SJCRH30 (cell line): ENCODE results near the gene FOSL2. TPM values are rescaled to one million over a fixed set of nuclear protein-coding genes. Genes with fewer than 3 reads are reported as not detected.

Experiments used
- DNase-seq, 2 experiments: peaks; one replicate each; pipeline ENCODE4 v3.0.0-alpha.2; 2015 to 2020
- H3K27ac ChIP-seq: fragments of 250-450 bp; sonication (Bioruptor Pico); 2 replicates; pipeline ENCODE4 v1.5.1; 2020; ENCODE audit warnings: mild to moderate bottlenecking, moderate library complexity
- H3K27me3 ChIP-seq: fragments of 250-450 bp; sonication (Bioruptor Pico); 2 replicates; pipeline ENCODE4 v1.5.1; 2020; ENCODE audit warnings: mild to moderate bottlenecking, moderate library complexity
- H3K36me3 ChIP-seq: fragments of 250-450 bp; sonication (Bioruptor Pico); 2 replicates; pipeline ENCODE4 v1.5.1; 2020; ENCODE audit warnings: mild to moderate bottlenecking, moderate library complexity
- H3K4me1 ChIP-seq: fragments of 250-450 bp; sonication (Bioruptor Pico); 2 replicates; pipeline ENCODE4 v1.5.1; 2020; ENCODE audit warnings: mild to moderate bottlenecking, moderate library complexity
- H3K4me3 ChIP-seq: fragments of 250-450 bp; sonication (Bioruptor Pico); 2 replicates; pipeline ENCODE4 v1.5.1; 2020; ENCODE audit warnings: mild to moderate bottlenecking, moderate library complexity
- H3K9me3 ChIP-seq: fragments of 250-450 bp; sonication (Bioruptor Pico); replicated peaks from 2 replicates; pipeline ENCODE4 v1.5.1; 2020; ENCODE audit warnings: mild to moderate bottlenecking, moderate library complexity
- total RNA-seq: library from RNA; depleted of rRNA; stranded (reverse); fragments of >200 nt; shearing (Covaris generic); gene quantifications from 2 replicates; pipeline ENCODE4 v1.2.3, GENCODE V29; 2014

Gene FOSL2
- total RNA-seq, 1 experiment from 2014 or later = 30.7 TPM

DNA sequence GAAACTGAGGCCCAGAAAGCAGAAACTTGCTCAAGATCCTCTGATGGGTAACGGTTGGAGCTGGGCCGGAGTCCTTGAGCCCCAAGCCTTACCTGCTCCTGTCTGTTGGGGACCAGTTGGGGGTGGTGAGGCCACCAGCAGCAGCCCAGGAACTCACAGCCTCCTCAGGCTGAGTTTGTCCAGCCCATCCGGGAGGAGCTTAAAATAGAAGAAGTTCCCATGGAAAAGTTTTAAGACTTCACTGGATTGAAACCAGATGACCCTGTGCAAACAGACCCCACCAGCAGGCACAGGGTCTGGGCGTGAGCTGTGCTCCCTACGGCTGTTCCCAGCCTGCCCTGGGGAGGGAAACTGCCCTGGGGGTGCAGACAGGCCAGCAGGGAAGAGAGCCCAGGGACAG lies 40.6 kb upstream of the FOSL2 start:
- no peaks in the 10 kb centered on the region for H3K27me3 ChIP-seq
- no peak for DNase-seq
- H3K27ac ChIP-seq = no peak overlapping the region
- no peaks in the 10 kb centered on the region for H3K36me3 ChIP-seq
- no peaks in the 10 kb centered on the region for H3K9me3 ChIP-seq
- peaks cover 21% of the 10 kb centered on the region for H3K4me1 ChIP-seq
- H3K4me3 ChIP-seq = no peak overlapping the region

- peaks cover 22% of the 10 kb centered on the region for H3K4me1 ChIP-seq
- H3K9me3 ChIP-seq = no peaks in the 10 kb centered on the region
- no peaks in the 10 kb centered on the region for H3K36me3 ChIP-seq
- H3K27ac ChIP-seq = no peak overlapping the region
- no peak for DNase-seq
- H3K4me3 ChIP-seq = no peak overlapping the region
- no peaks in the 10 kb centered on the region for H3K27me3 ChIP-seq
These were observed 40.0 kb upstream of the FOSL2 start for GRCh38 chr2:28352610-28353195.

DNA sequence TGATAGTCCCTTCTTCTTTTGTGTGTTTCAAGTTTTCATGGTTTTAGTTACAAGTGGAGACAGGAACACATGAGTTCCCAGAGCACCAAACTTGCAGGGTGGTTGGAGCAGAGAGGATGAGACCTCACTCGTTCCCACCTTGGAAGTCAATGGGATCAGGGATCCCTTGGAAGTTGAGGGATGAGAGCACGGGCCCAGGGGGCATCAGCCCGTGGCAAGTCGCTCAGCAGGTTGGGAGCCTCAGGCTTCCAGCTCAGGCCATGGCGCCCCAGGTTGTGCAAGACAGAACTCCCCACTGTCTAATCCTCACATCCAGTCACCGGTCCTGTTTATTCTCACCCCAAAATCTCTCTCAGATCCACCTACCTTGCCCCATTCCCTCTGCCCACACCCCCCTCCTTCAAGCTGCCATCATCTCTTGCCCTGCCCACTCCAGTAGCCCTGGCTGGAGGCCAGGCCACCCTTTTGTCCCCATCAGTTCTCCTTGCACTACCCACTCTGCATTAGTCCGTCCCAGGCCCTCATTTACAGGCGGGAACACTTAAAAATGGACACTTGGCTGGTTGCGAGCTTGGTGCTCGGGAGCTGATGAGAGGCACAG lies 37.6 kb upstream of the FOSL2 start:
- no peaks in the 10 kb centered on the region for H3K36me3 ChIP-seq
- H3K27ac ChIP-seq = peak overlapping the region; percentile 97
- no peaks in the 10 kb centered on the region for H3K27me3 ChIP-seq
- DNase-seq = no peak
- peak overlapping the region; percentile 27; the same call in 1 of the 2 replicates for H3K4me3 ChIP-seq
- no peaks in the 10 kb centered on the region for H3K9me3 ChIP-seq
- H3K4me1 ChIP-seq = peaks cover 42% of the 10 kb centered on the region

GRCh38 chr2:28355521-28356094 lies 37.0 kb upstream of the FOSL2 start:
- Histone ChIP-seq H3K9me3 (no peaks in the 10 kb centered on the region), H3K4me3 (peak overlapping the region; percentile 27), H3K27ac (peak overlapping the region; percentile 97), H3K36me3 (no peaks in the 10 kb centered on the region), H3K27me3 (no peaks in the 10 kb centered on the region), H3K4me1 (peaks cover 48% of the 10 kb centered on the region)
- peak; percentile 89 to 92 for DNase-seq

GRCh38 chr2:28356095-28356911 lies 36.4 kb upstream of the FOSL2 start:
- DNase-seq = peak; percentile 100
- H3K27me3 ChIP-seq = no peaks in the 10 kb centered on the region
- peak overlapping the region; percentile 27 for H3K4me3 ChIP-seq
- peaks cover 55% of the 10 kb centered on the region for H3K4me1 ChIP-seq
- H3K9me3 ChIP-seq = no peaks in the 10 kb centered on the region
- H3K27ac ChIP-seq = peak overlapping the region; percentile 97
- H3K36me3 ChIP-seq = no peaks in the 10 kb centered on the region

DNA sequence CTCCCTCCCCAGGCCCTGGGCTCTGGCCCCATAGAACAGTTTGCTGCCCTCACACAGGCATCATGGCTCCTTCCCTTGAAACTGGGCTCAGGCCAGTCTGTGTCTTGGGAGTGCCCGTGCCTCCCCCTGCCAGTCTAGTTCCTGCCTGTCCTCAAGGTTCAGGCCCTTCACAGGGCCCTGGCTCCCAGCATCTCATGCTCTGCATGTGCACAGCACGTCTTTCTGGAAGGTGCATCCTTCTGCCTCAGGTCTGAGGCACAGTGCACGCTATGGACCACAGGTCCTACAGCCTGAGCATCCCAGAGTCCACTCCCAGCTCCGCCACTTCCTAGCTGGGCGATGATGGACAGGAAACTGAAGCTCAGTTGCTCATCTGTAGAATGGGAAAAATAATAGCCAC lies 35.6 kb upstream of the FOSL2 start:
- peaks cover 63% of the 10 kb centered on the region for H3K4me1 ChIP-seq
- H3K27me3 ChIP-seq = no peaks in the 10 kb centered on the region
- no peak for DNase-seq
- no peak overlapping the region for H3K4me3 ChIP-seq
- no peaks in the 10 kb centered on the region for H3K9me3 ChIP-seq
- no peaks in the 10 kb centered on the region for H3K36me3 ChIP-seq
- peak overlapping the region; percentile 97 for H3K27ac ChIP-seq

- H3K27me3 ChIP-seq = no peaks in the 10 kb centered on the region
- H3K27ac ChIP-seq = peak overlapping the region; percentile 76
- H3K36me3 ChIP-seq = no peaks in the 10 kb centered on the region
- no peaks in the 10 kb centered on the region for H3K9me3 ChIP-seq
- DNase-seq = peak; percentile 94 to 95
- H3K4me1 ChIP-seq = peaks cover 72% of the 10 kb centered on the region
- no peak overlapping the region for H3K4me3 ChIP-seq
These were observed 34.5 kb upstream of the FOSL2 start for GRCh38 chr2:28357948-28358667.

DNA sequence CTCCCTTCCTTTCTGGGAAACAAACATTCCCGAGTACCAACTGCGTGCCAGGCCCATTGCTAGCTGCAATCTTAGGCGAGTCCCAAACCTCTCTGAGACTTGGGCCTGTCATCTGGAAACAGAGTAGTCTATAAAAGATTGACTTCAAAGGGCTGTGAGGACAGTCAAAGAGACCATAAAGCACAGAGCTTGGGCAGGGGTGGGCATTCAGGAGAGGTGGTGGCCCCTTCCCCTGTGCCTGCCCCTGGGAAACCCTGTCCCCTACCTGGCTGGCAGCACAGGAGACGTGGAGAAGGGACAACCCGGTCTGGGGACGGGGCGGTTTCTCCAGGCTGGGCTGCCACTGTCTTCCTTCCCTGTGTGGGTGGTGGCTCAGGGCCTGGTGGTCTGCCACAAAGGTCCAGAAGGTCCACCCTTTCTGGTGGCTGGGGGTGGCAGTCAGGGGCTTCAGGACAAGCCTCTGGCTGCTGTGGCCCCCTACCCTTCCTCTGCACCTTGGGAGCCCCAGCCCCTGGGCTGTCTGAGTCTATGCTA lies 33.9 kb upstream of the FOSL2 start:
- H3K4me1 ChIP-seq = peaks cover 78% of the 10 kb centered on the region
- DNase-seq = no peak
- peak overlapping the region; percentile 76 for H3K27ac ChIP-seq
- H3K36me3 ChIP-seq = no peaks in the 10 kb centered on the region
- no peaks in the 10 kb centered on the region for H3K9me3 ChIP-seq
- no peaks in the 10 kb centered on the region for H3K27me3 ChIP-seq
- no peak overlapping the region for H3K4me3 ChIP-seq

GRCh38 chr2:28359222-28360057 lies 33.2 kb upstream of the FOSL2 start:
- H3K27me3 ChIP-seq = no peaks in the 10 kb centered on the region
- H3K4me3 ChIP-seq = no peak overlapping the region
- peak; percentile 80 to 89 for DNase-seq
- peak overlapping the region; percentile 76 for H3K27ac ChIP-seq
- H3K9me3 ChIP-seq = no peaks in the 10 kb centered on the region
- peaks cover 82% of the 10 kb centered on the region for H3K4me1 ChIP-seq
- no peaks in the 10 kb centered on the region for H3K36me3 ChIP-seq

- Histone ChIP-seq H3K27ac (no peak overlapping the region), H3K9me3 (no peaks in the 10 kb centered on the region), H3K27me3 (no peaks in the 10 kb centered on the region), H3K36me3 (no peaks in the 10 kb centered on the region), H3K4me3 (no peak overlapping the region), H3K4me1 (peaks cover 85% of the 10 kb centered on the region)
- no peak for DNase-seq
These were observed 32.5 kb upstream of the FOSL2 start for GRCh38 chr2:28360058-28360717.

- Histone ChIP-seq H3K27me3 (no peaks in the 10 kb centered on the region), H3K9me3 (no peaks in the 10 kb centered on the region), H3K4me1 (peaks cover 85% of the 10 kb centered on the region), H3K36me3 (no peaks in the 10 kb centered on the region), H3K27ac (no peak overlapping the region), H3K4me3 (no peak overlapping the region)
- peak; percentile 49 to 57 for DNase-seq
These were observed 31.9 kb upstream of the FOSL2 start for GRCh38 chr2:28360718-28361293.

- H3K36me3 ChIP-seq = no peaks in the 10 kb centered on the region
- no peak overlapping the region for H3K4me3 ChIP-seq
- peak in 1 of 2 experiments; percentile 54 for DNase-seq
- H3K9me3 ChIP-seq = no peaks in the 10 kb centered on the region
- no peaks in the 10 kb centered on the region for H3K27me3 ChIP-seq
- peaks cover 89% of the 10 kb centered on the region for H3K4me1 ChIP-seq
- no peak overlapping the region for H3K27ac ChIP-seq
These were observed 30.5 kb upstream of the FOSL2 start for GRCh38 chr2:28361991-28362710.
